ENCODE data around the gene ZNF681.
"Not testable (repeated sequence)": the region's sequence is repeated elsewhere in the genome, so short reads cannot be mapped to it uniquely, and the experiment has no call there.

The ZNF681 gene

DNA sequence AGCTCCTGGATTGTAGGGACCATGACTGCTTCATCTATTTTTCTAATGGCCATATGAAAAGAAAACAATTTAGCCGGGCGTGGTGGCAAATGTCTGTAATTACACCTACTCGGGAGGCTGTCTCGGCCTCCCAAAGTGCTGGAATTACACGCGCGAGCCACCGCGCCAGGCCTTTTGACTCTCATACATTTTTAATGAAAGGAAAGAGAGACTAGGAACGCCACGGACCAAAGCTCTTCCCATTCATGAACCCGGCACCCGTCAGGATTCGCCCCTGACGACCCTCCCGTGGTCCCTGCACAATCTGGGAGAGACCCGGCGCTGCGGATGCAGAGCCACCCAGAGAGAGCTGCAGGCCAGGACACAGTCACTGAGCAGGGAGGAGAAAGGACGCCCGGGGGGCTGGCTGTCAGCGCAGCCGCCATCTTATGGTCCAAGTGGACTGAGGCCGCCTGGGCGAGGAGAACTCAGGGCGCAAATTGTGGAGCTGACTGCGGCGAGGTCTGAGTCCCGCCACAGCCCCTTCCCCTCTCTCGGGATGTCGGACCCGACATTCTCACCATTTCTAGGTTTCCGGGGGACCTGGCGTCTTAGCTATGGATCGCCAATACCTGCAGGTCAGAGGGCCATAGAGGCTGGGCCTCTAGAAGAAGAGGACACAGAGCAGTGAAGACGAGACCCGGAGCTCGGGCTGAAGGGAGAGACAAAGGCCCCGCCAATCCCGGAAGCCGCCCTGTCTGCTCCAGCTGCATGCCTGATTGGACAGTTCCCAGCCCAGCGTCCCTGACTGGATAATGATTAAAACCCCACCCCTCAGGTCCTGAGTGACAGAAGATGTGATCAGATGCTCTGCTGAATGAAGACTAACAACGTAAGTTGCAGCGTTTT lies at the start of gene ZNF681:
Gene ZNF681 (minus strand): TSS at position 705 of the 888 bp plus-strand sequence. CDS start 142 bp downstream, at position 563.
- peak; percentile 28 to 92 (median 81) for DNase-seq

DNA sequence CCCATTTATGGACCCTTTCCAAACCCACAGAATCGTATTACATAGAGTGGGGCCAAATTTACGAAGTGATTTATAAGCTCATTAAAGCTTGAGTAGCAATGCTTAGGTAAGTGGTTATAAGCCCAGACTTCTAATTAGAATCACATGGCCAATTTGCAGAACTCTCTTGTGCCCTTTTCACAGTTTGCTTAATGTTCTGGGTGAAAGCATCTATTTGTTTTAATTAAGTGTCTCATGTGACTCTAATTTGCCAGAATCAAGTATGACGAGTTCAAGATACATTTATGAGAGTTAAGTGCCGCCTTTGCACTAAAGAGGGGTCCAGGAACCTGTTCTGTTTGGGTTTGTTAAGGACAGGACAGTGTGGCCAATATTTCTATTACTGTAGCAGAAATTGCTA lies 46.0 kb upstream of the ZNF681 start:
- no peak for DNase-seq

DNA sequence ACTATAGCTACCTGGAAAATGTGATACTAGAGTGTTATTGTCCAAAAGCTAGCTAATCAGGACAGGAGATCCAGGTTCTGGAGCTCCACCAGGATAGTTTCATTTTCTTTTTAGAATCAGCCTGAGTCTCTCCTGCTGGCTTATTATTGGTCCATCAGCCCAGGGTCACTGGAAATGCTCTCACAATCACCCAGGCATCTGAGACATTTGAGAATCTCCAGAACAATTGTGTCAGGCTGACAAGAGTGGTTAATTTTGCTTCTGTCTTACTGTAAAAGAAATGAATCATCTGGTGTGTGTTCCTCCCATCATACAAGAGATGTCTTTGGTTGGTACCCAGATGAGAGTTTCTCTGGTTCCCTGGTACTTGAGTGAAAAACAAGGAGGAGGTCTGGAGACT lies 43.6 kb upstream of the ZNF681 start:
- no peak for DNase-seq

DNA sequence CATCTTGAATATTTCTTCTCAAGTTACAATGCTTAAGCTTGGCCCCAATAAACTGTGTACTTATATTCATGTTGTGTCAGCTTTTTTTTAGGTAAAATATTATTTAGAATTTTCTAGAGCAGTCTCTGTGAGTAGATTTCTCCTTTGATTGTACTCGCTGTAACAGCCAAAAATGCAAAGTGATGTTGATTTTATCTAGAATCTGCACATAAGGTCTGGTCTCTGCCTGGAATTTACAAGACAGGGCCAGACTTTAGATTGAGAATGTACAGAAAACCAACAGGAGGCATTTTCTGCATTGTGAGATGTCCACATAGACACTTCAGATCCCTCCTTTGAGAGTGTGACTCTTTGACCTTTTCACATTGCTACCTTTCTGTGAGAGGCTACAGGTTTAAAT lies 43.1 kb upstream of the ZNF681 start:
- DNase-seq: no peak

DNA sequence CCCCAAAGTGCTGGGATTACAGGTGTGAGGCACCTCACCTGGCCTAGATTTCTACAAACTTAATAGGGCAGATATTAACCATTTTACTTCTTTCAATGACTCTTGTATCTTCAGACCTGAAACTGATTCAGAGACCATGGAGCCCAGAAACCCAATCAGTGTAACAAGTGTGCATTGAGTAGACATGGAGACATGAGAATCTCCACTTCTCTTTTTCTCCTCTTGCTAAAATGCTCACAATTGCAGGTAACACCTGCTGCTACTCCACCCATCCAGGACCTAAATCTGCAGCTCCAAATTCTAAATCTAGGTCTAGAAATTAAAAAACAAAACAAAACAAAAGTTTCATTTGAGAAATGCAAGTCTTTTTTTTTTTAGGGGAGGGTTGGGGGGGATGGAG lies 42.2 kb upstream of the ZNF681 start:
- DNase-seq: no peak

DNA sequence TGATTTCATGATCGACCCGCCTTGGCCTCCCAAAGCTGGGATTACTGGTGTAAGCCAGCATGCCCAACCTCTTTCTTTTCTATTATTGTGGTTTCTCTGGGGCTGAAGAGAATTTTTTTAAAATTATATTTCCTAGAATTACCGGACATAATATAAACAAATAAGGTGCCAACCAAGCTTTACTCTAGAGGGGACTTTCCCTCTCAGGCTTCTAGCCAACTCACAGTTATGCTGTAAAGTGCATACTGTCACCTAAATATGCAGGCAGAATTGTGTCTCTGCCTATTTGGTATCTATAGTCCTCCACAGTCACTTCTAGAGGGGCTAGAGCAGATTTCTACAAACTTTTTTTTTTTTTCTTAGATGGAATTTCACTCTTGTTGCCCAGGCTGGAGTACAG lies 41.6 kb upstream of the ZNF681 start:
- no peak for DNase-seq

DNA sequence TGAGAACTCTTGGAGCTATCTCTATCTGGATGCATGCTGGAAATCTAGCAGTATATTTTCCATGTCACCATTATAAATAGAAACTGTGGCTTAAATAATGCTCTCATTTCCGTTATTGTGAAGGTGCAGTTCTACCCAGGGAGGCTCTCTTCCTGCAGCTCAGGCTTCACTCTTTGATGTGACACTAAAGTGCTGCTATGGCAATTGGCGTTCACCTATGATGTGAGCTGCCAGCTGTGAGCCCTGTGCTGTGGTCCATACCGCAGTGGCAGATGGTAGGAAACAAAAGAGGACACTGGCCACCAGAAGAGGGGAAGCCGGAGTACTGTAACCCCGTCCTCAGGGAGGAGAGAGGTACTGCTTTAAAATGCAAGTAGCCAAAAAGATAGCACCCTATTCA lies 40.6 kb upstream of the ZNF681 start:
- DNase-seq: no peak

DNA sequence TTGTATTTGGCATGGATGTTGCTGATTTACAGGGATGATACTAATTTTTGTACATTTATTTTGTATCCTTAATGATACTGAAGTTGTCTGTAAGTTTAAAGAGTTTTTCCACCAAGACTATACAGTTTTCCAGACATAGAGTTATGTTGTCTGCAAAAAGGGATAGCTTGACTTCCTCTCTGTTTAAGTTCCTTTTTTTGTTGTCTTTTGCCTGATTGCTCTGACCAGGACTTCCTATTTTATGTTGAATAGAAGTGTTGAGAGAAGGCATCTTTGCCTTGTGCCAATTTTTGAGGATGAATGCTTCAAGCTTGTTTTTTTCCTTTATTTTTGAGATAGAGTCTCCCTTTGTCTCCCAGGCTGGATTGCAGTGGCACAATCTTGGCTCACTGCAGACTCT lies 36.8 kb upstream of the ZNF681 start:
- DNase-seq: no peak

DNA sequence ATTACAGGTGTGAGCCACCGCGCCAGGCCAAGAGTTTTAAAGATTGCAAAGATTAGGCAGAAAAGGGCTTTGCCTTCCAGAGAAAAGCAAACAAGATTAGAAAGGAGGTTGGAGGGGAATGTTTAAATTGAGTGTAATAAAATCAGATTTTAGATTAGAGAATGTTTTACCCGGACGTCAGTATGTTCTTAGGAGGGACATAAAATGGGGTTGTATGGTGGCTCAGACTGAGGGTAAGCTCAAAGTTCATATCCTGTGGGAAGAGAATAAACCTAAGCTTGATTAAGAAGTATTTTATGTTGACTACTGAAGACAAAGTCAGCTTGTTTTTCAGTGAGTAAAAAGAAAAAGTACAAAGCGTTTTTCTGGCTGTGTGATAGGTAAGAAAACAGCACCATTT lies 34.1 kb upstream of the ZNF681 start:
- no peak for DNase-seq

DNA sequence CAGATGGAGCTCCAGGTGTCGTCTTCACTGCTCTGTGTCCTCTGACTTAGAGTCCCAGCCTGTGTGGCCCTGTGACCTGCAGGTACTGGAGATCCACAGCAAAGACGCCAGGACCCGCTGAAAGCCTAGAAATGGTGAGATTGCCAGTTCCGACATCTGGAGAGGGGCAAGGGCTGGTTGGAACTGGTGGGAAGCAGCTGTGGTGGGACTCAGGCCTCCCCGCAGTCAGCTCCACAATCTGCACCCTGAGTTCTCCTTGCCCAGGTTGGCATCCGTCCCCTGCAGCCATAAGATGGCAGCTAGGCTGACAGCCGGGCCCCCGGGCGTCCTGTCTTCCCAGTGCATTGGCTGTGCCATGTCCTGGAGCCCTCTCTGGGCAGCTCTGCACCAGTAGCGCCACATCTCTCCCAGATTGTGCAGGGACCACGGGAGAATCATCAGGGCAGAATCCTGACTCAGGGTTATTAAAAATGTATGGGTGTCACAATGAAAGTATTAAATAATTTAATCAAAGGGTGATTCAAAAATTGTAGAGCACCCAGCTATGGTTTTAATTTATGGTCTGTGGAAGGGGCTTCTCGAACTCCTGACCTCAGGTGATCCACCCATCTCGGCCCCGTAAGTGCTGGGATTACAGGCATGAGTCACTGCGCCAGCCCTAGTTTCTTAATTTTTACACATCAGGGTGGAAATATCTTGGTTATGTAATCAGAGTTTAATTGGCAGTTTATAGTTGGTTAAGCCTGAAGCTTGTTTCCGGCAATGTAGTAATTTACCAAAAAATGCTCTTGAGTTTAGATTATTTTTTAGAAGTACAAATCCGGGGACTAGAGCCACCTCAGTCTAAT lies 32.2 kb upstream of the ZNF681 start:
- DNase-seq: no peak

DNA sequence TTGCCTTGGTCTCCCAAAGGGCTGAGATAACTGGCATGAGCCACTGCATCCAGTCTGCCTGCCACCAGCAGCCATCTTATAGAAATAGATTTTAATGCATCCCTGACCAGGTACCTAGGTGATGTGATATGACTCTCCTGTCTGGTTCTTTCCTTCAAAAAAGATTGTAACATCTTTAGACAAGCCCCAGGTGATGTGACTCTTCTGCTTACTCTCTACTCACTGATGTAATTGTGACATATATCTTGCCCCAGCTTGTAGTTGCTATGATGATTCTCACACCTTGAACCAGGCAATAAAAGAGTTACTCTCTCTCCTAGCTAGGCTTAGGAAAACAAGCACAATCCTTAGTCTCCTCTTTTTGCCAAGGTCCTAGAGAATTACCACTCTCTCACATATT lies 30.6 kb upstream of the ZNF681 start:
- DNase-seq: no peak

DNA sequence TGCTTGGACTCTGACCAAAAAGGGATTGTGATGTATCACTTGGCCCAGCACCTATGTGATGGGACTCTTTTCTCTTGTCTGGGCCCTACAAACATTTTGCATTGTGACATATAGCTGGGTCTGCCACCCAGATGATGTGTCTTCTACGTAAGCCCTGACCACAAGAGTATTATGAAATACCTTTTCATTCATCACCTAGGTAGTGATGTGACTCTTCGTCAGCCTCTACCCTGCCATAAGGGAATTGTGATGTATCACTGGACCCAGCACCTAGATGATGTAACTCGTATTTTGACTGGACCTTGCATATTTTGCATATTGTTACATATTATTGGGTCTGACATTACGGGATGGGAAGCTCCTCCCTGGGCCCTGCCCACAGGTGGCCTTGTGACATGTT lies 29.7 kb upstream of the ZNF681 start:
- no peak for DNase-seq

DNA sequence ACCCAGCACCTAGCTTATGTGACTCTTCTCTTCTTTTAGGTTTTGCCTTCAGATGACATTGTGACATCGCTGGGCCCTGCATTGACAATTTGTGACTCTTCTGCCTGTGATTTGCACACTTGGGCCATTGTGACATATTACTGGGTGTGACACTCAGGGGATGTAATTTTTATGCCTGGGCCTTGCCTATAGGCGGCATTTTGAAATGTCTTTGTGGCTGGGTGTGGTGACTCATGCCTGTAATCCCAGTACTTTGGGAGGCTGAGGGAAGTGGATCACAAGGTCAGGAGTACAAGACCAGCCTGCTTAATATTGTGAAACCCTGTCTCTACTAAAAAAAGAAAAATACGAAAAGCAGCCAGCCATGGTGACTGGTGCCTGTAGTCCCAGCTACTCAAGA lies 28.4 kb upstream of the ZNF681 start:
- no peak for DNase-seq

DNA sequence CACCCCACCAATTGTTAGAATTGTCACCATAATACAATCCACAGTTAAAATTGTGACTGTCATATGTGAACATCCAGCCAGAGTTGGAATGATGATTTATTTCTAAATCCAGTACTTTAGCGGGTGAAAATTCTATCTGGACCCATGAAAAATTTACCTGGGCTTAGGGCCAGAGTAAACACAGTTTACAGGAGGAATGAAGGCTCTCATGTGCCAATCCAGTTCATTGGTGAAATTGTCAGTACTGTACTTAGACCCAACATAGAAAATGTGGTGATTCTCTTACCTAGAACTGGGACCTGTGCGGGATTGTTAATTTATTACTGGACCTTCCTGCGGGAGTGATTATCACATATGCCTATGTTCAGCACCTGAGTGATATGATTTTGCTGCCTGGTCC lies 27.3 kb upstream of the ZNF681 start:
- DNase-seq: no peak

DNA sequence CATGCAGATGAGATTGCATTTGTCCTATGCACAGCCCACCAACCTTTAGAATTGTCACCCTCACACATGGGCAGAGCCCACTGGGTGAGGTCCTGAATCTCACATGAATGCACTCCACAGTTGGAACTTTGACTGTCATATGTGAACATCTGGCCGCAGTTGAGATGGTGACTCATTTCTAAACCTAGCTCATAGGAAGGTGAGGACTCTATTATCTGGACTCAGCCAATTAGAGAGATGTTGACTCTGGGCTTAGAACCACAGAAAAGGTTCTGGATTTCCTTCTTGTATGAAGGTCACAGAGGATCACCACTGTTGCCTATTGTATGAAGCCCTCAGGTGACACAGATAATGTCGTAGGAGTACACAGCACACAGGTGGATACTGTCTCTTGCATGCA lies 25.6 kb upstream of the ZNF681 start:
- no peak for DNase-seq

DNA sequence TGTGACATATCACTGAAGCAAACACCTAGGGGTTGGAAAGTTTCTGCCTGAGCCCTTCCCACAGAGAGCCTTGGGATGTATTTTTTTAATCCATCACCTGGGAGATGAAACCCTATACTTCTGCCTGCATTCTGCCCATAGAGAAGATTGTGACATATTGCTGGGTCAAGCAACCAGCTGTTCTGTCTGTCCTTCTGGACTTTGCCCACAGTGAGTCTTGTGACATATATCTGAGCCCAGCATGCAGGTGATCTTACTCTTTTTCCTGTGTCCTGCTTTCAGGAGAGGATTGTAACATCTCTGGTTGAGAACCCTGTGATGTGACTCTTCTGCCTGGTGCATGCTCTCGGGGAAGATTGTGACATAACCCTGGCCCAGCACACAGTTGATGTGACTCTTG lies 24.9 kb upstream of the ZNF681 start:
- no peak for DNase-seq

DNA sequence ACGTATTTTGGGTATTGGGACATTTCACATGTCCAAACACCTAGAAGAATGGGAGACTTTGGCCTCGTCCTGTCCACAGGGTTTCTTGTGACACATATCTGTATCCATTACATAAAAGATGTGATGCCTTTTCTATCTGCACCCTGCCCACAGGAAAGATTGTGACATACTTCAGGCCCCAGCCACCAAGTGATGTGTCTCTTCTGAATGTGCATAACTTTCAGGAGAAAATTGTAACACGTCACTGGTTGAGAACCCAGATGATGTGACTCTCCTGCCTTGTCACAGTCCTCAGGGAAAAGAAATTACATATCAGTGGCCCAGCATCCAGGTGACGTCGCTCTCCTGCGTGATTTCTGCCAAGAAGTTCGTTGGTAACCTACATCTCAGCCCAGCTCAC lies 21.0 kb upstream of the ZNF681 start:
- no peak for DNase-seq

DNA sequence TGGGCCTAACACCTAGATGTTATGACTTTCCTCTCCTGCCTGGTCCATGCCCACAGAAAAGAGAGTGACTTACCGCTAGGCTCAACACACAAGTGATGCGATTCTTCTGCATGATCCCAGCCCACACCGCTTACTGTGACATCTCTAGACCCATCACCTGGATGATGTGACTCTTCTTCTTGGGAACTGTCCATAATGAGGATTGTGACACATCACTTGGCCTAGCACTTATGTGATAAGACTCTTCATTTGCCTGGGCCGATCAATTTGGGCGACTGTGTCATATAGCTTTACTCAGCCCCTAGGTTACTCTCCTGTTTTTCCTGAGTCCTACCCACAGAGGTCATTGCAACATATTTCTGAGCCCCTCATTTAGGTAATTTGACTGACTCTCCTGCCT lies 19.9 kb upstream of the ZNF681 start:
- DNase-seq: no peak

DNA sequence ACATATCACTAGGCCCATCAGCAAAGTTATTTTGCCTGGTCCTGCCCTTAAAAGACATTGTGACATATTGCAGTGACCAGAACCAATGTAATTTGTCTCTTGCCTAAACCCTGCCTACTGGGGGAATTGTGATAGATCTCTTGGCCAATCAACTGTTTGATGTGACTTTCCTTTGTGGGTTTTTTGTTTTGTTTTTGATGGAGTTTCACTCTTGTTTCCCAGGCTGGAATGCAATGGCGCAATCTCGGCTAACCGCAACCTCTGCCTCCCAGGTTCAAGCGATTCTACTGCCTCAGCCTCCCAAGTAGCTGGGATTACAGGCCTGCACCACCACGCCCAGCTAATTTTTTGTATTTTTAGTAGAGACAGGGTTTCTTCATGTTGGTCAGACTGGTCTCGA lies 19.3 kb upstream of the ZNF681 start:
- not testable (repeated sequence) for DNase-seq

DNA sequence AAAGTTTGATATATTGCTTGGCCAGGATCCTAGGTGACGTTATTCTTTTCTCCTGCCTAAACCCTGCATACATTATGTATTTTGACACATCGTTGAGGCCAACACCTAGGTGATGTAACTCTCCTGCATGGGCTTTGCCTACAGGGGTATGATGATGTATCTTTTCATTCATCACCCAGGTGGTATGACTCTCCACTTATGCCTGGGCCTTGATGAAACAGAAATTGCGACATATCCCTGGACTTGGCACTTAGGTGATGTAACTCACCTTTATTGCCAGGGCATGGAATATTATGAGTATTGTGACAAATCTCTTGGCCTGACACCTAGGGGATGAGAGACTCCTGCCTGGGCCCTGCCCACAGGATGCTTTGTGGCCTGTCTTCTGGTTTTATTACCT lies 18.5 kb upstream of the ZNF681 start:
- no peak for DNase-seq

DNA sequence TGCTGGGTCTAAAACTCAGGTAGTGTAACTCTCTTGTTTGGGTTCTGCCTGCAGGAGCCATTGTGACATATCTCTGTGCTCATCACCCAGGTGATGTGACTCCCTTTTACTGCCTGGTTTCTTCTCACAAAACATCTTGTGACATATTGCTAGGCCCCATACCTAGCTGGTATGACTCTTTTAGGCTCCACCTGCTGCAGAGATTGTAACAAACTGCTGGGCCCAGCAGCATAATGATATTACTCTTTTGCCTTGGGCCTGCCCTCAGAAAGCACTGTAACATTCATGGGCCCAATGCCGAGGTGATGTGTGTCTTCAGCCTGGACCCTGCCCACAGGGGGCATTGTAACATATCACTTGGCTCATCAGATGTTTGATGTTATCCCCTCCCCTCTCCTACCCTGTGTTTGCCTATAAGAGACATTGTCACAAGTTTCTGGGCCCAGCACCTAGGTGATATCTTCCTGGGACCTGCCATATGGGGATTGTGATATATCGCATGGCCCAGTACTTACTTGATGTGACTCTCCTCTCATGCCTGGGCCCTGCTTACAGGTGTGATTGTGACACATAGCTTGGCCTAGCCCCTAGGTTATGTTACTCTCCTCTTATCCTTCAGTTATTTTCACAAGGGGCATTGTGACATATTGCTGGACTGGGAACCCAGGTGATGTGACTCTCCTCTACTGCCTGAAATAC lies 18.0 kb upstream of the ZNF681 start:
- no peak for DNase-seq

DNA sequence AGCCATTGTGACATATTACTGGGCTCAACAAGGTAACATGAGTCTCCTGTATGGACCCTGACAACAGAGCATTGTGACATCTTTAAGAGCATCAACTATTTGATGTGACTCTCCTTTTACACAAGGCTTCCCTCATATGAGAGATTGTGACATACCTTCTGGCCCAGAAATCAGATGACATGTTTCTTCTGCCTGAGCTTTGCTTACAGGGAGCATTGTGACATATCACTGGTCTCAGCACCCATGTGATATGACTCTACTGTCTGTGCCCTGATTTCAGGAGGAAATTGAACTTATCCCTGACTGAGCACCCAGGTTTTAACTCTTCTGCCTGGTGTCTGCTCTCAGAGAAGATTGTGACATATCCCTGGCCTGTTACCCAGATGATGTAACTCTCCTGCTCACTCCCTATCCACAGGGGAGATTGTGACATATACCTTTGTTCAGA lies 15.9 kb upstream of the ZNF681 start:
- DNase-seq: no peak
